OCI-LY1 (cell line): ENCODE results near the gene NKAIN2.

Experiments
- H2AFZ ChIP-seq: fragments of 200-600 bp; sonication (generic), shearing (Covaris generic); 2 replicates; pipeline ENCODE4 v1.6.0; 2014; ENCODE audit warnings: antibody characterized with exemption, mild to moderate bottlenecking, low read length
- H3F3A ChIP-seq: fragments of 200-600 bp; sonication (generic), shearing (Covaris generic); 2 replicates; pipeline ENCODE4 v1.6.0; 2014; ENCODE audit warnings: mild to moderate bottlenecking, antibody characterized with exemption, low read length, moderate library complexity; ENCODE audit not compliant: insufficient read depth
- H3K27ac ChIP-seq: fragments of 200-600 bp; sonication (generic); 2 replicates; pipeline ENCODE4 v1.5.1; 2014; ENCODE audit warnings: low read length, mixed run types, mild to moderate bottlenecking, low read depth; ENCODE audit not compliant: poor library complexity, severe bottlenecking
- H3K27me3 ChIP-seq: fragments of 200-600 bp; sonication (generic); 2 replicates; pipeline ENCODE4 v1.6.0; 2014; ENCODE audit warnings: antibody characterized with exemption, mild to moderate bottlenecking, low read length, moderate library complexity; ENCODE audit not compliant: insufficient read depth
- H3K36me3 ChIP-seq: fragments of 200-600 bp; sonication (generic); 2 replicates; pipeline ENCODE4 v1.6.1; 2014; ENCODE audit warnings: mild to moderate bottlenecking, antibody characterized with exemption, low read length, moderate library complexity, mixed read lengths; ENCODE audit not compliant: insufficient read depth
- H3K4me1 ChIP-seq: fragments of 200-600 bp; sonication (generic); 2 replicates; pipeline ENCODE4 v1.5.1; 2014; ENCODE audit warnings: mild to moderate bottlenecking, low read length, moderate library complexity; ENCODE audit not compliant: insufficient read depth, severe bottlenecking
- H3K4me2 ChIP-seq: fragments of 200-600 bp; sonication (generic), shearing (Covaris generic); 2 replicates; pipeline ENCODE4 v1.6.1; 2014; ENCODE audit warnings: low read length
- H3K4me3 ChIP-seq: fragments of 200-600 bp; sonication (generic); 2 replicates; pipeline ENCODE4 v1.5.1; 2014; ENCODE audit warnings: low read length, low read depth, mild to moderate bottlenecking, mixed read lengths; ENCODE audit not compliant: poor library complexity, severe bottlenecking
- H3K79me2 ChIP-seq: fragments of 200-600 bp; shearing (Covaris generic); 2 replicates; pipeline ENCODE4 v1.6.1; 2016; ENCODE audit warnings: mixed run types, low read length, mixed read lengths; ENCODE audit not compliant: insufficient read depth
- H3K9ac ChIP-seq: fragments of 200-600 bp; sonication (generic), shearing (Covaris generic); 2 replicates; pipeline ENCODE4 v1.6.1; 2014; ENCODE audit warnings: mild to moderate bottlenecking, low read length, mixed read lengths
- H3K9me2 ChIP-seq: fragments of 200-600 bp; sonication (generic), shearing (Covaris generic); 2 replicates; pipeline ENCODE4 v1.6.1; 2014; ENCODE audit warnings: low read depth, mild to moderate bottlenecking, low read length, mixed read lengths
- H3K9me3 ChIP-seq: fragments of 200-600 bp; shearing (Covaris generic); 2 replicates; pipeline ENCODE4 v1.6.1; 2014; ENCODE audit warnings: low read length, mixed read lengths
- H4K20me1 ChIP-seq: fragments of 200-600 bp; sonication (generic), shearing (Covaris generic); 2 replicates; pipeline ENCODE4 v1.6.0; 2016; ENCODE audit warnings: mild to moderate bottlenecking, low read length; ENCODE audit not compliant: insufficient read depth
- EZH2 ChIP-seq: fragments of 200-600 bp; sonication (generic), shearing (Covaris generic); IDR thresholded peaks from 2 replicates; pipeline ENCODE4 v1.8.0; 2017; ENCODE audit warnings: borderline replicate concordance, mixed run types, mild to moderate bottlenecking, antibody characterized with exemption, low read length, moderate library complexity, mixed read lengths
- TF ChIP-seq, protein P1 (sequence below): fragments of 200-600 bp; sonication (generic), shearing (Covaris generic); IDR thresholded peaks from 2 replicates; pipeline ENCODE4 v1.5.1; 2017; ENCODE audit warnings: mild to moderate bottlenecking, antibody characterized with exemption, low read length, moderate library complexity, mixed read lengths

Gene NKAIN2

DNA sequence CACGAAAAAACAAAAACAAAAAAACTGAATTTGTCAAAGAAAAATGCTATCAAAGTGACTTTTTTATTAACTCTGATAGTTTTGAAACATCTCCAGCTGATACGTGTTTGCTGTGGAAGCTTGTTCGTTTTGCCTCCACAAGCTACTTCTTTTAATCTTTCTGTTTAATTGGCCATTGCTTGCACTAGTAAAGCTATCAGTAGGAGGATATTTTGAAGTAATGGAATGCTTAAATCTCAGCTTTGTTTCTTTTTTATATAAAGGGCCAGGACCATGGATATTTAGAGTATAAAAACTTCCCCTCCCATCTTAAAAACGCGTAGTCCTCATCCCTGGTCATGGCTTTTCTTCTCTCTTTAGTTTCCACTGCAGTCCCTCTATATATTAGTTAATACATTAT, 344.0 kb downstream of the NKAIN2 start:
- Histone ChIP-seq H3K4me3 (no peak overlapping the region), H2AFZ (no peak overlapping the region), H3F3A (no peaks in the 10 kb centered on the region), H3K79me2 (no peaks in the 10 kb centered on the region), H4K20me1 (no peaks in the 10 kb centered on the region), H3K27me3 (no peaks in the 10 kb centered on the region), H3K9me2 (no peaks in the 10 kb centered on the region), H3K4me1 (no peaks in the 10 kb centered on the region), H3K9ac (no peak overlapping the region), H3K4me2 (no peak overlapping the region), H3K9me3 (no peaks in the 10 kb centered on the region), H3K36me3 (no peaks in the 10 kb centered on the region), H3K27ac (no peak overlapping the region)
- TF ChIP-seq, protein P1, sequence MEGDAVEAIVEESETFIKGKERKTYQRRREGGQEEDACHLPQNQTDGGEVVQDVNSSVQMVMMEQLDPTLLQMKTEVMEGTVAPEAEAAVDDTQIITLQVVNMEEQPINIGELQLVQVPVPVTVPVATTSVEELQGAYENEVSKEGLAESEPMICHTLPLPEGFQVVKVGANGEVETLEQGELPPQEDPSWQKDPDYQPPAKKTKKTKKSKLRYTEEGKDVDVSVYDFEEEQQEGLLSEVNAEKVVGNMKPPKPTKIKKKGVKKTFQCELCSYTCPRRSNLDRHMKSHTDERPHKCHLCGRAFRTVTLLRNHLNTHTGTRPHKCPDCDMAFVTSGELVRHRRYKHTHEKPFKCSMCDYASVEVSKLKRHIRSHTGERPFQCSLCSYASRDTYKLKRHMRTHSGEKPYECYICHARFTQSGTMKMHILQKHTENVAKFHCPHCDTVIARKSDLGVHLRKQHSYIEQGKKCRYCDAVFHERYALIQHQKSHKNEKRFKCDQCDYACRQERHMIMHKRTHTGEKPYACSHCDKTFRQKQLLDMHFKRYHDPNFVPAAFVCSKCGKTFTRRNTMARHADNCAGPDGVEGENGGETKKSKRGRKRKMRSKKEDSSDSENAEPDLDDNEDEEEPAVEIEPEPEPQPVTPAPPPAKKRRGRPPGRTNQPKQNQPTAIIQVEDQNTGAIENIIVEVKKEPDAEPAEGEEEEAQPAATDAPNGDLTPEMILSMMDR: no peak
- TF ChIP-seq EZH2: no peak

DNA sequence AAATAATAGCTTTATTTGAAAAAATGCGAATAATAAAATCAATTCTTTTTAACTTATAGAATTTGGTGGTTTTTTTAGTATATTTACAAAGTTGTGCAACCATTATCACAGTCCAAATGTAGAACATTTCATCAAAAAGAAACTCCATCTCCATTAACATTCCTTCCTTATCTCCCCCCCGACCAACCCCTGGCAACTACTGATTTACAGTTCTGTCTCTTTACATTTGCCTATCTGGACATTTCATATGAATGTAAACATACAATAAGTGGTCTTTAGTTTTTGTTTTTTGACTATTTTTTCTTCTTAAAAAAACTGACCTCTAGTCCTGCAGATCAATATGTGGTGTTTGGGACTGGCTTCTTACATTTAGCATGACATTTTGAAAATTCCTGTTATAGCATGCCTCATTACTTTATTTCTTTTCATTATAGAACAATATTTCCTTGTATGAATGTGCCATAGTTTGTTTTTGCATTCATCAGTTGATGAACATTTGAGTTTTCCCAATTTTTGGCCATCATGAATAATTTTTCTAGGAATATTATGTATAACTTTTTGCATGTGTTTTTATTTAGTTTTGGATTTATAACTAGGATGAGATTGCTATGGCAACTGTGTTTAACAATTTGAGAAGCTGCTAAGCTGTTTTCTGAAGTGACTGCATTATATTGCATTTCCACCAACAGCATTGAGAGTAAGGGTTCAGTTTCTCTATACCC, 344.7 kb downstream of the NKAIN2 start:
- no peaks in the 10 kb centered on the region for H3K4me1 ChIP-seq
- no peak overlapping the region for H3K4me2 ChIP-seq
- no peaks in the 10 kb centered on the region for H3K79me2 ChIP-seq
- no peak overlapping the region for H3K27ac ChIP-seq
- no peak overlapping the region for H3K4me3 ChIP-seq
- no peaks in the 10 kb centered on the region for H3K9me2 ChIP-seq
- H3K36me3 ChIP-seq: no peaks in the 10 kb centered on the region
- no peaks in the 10 kb centered on the region for H4K20me1 ChIP-seq
- no peaks in the 10 kb centered on the region for H3K27me3 ChIP-seq
- no peak overlapping the region for H2AFZ ChIP-seq
- H3K9ac ChIP-seq: no peak overlapping the region
- no peaks in the 10 kb centered on the region for H3F3A ChIP-seq
- TF ChIP-seq EZH2: no peak
- TF ChIP-seq, protein P1: no peak
- no peaks in the 10 kb centered on the region for H3K9me3 ChIP-seq

DNA sequence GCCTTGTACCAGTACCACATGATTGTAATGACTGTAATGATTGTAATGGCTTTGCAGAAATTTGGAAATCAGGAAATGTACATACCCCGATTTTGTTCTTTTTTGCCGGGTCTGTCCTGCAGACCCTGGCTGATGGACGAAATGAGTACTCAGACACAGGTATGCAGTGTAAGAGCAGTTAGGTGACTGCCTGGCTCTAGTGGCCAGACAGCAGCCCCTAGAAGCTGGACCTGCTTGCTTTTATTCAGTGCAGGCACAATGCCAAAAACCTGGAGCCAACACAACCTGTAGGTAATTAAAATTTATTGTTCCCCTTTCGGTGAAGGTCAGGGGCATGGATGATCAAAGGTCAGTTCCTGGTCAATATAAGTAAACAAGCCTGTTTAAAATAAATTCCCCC, 346.0 kb downstream of the NKAIN2 start:
- H3F3A ChIP-seq: no peaks in the 10 kb centered on the region
- no peak overlapping the region for H3K9ac ChIP-seq
- no peaks in the 10 kb centered on the region for H3K9me2 ChIP-seq
- no peak overlapping the region for H3K4me2 ChIP-seq
- H3K27me3 ChIP-seq: no peaks in the 10 kb centered on the region
- no peaks in the 10 kb centered on the region for H3K36me3 ChIP-seq
- H4K20me1 ChIP-seq: no peaks in the 10 kb centered on the region
- no peaks in the 10 kb centered on the region for H3K4me1 ChIP-seq
- H3K4me3 ChIP-seq: no peak overlapping the region
- H2AFZ ChIP-seq: no peak overlapping the region
- no peaks in the 10 kb centered on the region for H3K9me3 ChIP-seq
- H3K79me2 ChIP-seq: no peaks in the 10 kb centered on the region
- H3K27ac ChIP-seq: no peak overlapping the region
- TF ChIP-seq, protein P1: no peak
- no peak for TF ChIP-seq EZH2
